Gastroesophageal sphincter (tissue), 4 donors: ENCODE data around the gene BLZF1. TPM values are rescaled to one million over a fixed set of nuclear protein-coding genes. Genes with fewer than 3 reads are reported as not detected.
"Not testable (repeated sequence)": the region's sequence is repeated elsewhere in the genome, so short reads cannot be mapped to it uniquely, and the experiment has no call there.

ENCODE experiments used
- ATAC-seq: fragments of 150-250 bp; one replicate; pipeline ENCODE4 v1.9.1; 2016; ENCODE audit warnings: mild to moderate bottlenecking, moderate library complexity
- H3K27ac ChIP-seq, 4 donors: fragments of 200-600 bp; sonication (generic) in 3 of 4; 1 replicate in 3 of 4; 2 replicates in 1 of 4; pipeline ENCODE4 v1.5.1; 2016 to 2019
- H3K27me3 ChIP-seq: fragments of 200-600 bp; sonication (generic); one replicate; pipeline ENCODE4 v1.5.1; 2019
- H3K36me3 ChIP-seq, 2 donors: fragments of 200-600 bp; sonication (generic); one replicate each; pipeline ENCODE4 v1.5.1; 2019; ENCODE audit warnings: control low read depth in 1 of 2
- H3K4me1 ChIP-seq, 3 donors: fragments of 200-600 bp; sonication (generic); 1 replicate in 2 of 3; 2 replicates in 1 of 3; pipeline ENCODE4 v1.5.1; 2016 to 2019; ENCODE audit warnings: control low read depth in 2 of 3
- H3K4me3 ChIP-seq, 2 donors: fragments of 200-600 bp; sonication (generic); one replicate each; pipeline ENCODE4 v1.5.1; 2019; ENCODE audit warnings: mild to moderate bottlenecking in 1 of 2, moderate library complexity in 1 of 2
- H3K9me3 ChIP-seq, 3 donors: fragments of 200-600 bp; sonication (generic); one replicate each; pipeline ENCODE4 v1.5.1; 2017 to 2019; ENCODE audit warnings: control low read depth in 2 of 3
- EP300 ChIP-seq: sonication (generic); formaldehyde crosslinking; IDR thresholded peaks from one replicate; pipeline ENCODE4 v1.6.1; 2017; ENCODE audit warnings: antibody characterized with exemption, mild to moderate bottlenecking
- POLR2A ChIP-seq, 2 donors: fragments of 450-650 bp; IDR thresholded peaks; one replicate each; pipeline ENCODE4 v1.6.1; 2017; ENCODE audit warnings: antibody characterized with exemption in 2 of 2, mild to moderate bottlenecking in 2 of 2, moderate library complexity in 1 of 2
- POLR2AphosphoS5 ChIP-seq: sonication (generic); formaldehyde crosslinking; IDR thresholded peaks from one replicate; pipeline ENCODE4 v1.6.1; 2017; ENCODE audit warnings: antibody characterized with exemption
- WGBS, 2 donors: methylation state at CpG; one replicate each; pipeline ENCODE4 v1.1.5; 2018; ENCODE audit warnings: low coverage in 1 of 2; 5-methylcytosine and 5-hydroxymethylcytosine counted together
- total RNA-seq, 4 donors: library from RNA; depleted of rRNA; stranded (reverse); fragments of >200 nt; gene quantifications; one replicate each; pipeline ENCODE4 v1.1.0, GENCODE V29; 2016
- TF ChIP-seq, protein P1 (sequence below), 4 experiments: fragments of 200-600 bp in 2 of 4; fragments of 450-650 bp in 2 of 4; sonication (generic) in 1 of 4; IDR thresholded peaks; one replicate each; pipeline ENCODE4 v1.5.1; 2017 to 2019; ENCODE audit warnings: antibody characterized with exemption in 4 of 4, mild to moderate bottlenecking in 2 of 4, moderate library complexity in 2 of 4

BLZF1 gene
- total RNA-seq, 4 donors from 2014 or later: 36.5 to 46.9 (median 37.3) TPM

DNA sequence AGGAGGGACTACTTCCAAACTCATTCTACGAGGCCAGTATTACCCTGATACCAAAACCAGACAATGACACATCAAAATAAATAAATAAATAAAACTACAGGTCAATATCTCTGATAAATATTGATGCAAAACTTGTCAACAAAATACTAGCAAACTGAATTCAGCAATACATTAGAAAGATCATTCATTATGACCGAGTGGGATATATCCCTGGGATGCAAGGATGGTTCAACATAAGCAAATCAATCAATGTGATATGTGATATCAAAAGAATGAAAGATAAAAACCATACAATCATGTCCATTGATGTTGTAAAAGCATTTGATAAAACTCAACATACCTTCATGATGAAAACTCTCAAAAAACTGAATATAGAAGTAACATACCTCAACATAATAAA, 37.1 kb upstream of the BLZF1 start:
- H3K36me3 ChIP-seq: peaks cover 0 to 5% of the 10 kb centered on the region in 2 donors
- no peaks in the 10 kb centered on the region for H3K9me3 ChIP-seq
- no peak overlapping the region for H3K27ac ChIP-seq
- no peaks in the 10 kb centered on the region for H3K4me1 ChIP-seq
- no peak for ATAC-seq
- TF ChIP-seq, protein P1, sequence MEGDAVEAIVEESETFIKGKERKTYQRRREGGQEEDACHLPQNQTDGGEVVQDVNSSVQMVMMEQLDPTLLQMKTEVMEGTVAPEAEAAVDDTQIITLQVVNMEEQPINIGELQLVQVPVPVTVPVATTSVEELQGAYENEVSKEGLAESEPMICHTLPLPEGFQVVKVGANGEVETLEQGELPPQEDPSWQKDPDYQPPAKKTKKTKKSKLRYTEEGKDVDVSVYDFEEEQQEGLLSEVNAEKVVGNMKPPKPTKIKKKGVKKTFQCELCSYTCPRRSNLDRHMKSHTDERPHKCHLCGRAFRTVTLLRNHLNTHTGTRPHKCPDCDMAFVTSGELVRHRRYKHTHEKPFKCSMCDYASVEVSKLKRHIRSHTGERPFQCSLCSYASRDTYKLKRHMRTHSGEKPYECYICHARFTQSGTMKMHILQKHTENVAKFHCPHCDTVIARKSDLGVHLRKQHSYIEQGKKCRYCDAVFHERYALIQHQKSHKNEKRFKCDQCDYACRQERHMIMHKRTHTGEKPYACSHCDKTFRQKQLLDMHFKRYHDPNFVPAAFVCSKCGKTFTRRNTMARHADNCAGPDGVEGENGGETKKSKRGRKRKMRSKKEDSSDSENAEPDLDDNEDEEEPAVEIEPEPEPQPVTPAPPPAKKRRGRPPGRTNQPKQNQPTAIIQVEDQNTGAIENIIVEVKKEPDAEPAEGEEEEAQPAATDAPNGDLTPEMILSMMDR (IDR thresholded peaks at IDR 0.05): no peak
- no peak for TF ChIP-seq POLR2A (IDR thresholded peaks at IDR 0.05)
- H3K27me3 ChIP-seq: no peaks in the 10 kb centered on the region
- 100% methylated on average over 2 of the region's 2 CpGs; no CpG with 5 or more reads in 1 of the 2 donors for WGBS, 2 donors
- H3K4me3 ChIP-seq: no peak overlapping the region

DNA sequence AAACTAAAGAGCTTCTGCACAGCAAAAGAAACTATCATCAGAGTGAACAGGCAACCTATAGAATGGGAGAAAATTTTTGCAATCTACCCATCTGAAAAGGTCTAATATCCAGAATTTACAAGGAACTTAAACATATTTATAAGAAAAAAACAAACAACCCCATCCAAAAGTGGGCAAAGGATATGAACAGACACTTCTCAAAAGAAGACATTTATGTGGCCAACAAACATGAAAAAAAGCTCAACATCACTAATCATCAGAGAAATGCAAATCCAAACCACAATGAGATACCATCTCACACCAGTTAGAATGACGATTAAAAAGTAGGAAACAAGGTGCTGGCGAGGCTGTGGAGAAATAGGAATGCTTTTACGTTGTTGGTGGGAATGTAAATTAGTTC, 33.3 kb upstream of the BLZF1 start:
- ATAC-seq, H3K36me3 ChIP-seq, H3K4me1 ChIP-seq, H3K27ac ChIP-seq, H3K4me3 ChIP-seq, H3K27me3 ChIP-seq, H3K9me3 ChIP-seq: not testable (repeated sequence)
- WGBS, 2 donors: 88 to 91% methylated on average over 1 to 3 of the region's 3 CpGs

DNA sequence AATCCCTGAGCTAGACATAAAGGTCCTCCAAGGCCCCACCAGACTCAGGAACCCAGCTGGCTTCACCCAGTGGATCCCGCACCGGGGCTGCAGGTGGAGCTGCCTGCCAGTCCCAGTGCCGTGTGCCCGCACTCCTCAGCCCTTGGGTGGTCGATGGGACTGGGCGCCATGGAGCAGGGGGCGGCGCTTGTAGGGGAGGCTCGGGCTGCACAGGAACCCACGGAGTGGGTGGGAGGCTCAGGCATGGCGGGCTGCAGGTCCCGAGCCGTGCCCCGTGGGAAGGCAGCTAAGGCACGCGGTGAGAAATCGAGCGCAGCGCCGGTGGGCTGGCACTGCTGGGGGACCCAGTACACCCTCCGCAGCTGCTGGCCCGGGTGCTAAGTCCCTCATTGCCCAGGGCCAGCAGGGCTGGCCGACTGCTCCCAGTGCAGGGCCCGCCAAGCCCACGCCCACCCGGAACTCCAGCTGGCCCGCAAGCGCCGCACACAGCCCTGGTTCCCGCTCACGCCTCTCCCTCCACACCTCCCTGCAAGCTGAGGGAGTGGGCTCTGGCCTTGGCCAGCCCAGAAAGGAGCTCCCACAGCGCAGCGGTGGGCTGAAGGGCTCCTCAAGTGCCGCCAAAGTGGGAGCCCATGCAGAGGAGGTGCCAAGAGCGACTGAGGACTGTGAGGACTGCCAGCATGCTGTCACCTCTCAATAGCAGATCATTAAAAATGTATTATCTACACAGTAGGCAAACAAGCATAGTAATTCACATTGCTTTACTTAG, 30.9 kb upstream of the BLZF1 start:
- not testable (repeated sequence) for H3K9me3 ChIP-seq, H3K4me1 ChIP-seq, H3K36me3 ChIP-seq, ATAC-seq, H3K27me3 ChIP-seq, H3K4me3 ChIP-seq, H3K27ac ChIP-seq
- WGBS, 2 donors: 67 to 92% methylated on average over 1 to 4 of the region's 35 CpGs

DNA sequence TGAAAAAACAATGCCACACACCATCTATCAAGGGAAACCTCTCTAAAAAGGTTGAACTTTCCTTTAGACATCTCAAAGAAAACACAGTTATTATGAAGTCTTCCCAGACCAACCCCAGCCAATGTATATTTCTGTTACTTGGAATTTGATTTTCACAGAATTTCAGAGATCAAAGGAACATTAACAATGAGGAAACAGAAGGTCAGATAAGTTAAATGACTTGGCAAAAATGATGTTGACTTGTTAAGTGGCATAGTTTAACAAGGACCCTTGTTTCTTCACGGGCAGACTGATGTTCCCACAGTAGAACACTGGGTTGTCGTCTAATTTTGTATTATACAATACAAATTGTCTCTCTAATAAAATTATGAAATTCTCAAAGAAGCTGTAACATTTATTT, 29.4 kb upstream of the BLZF1 start:
- H3K27me3 ChIP-seq: no peaks in the 10 kb centered on the region
- no peaks in the 10 kb centered on the region for H3K9me3 ChIP-seq
- WGBS, 2 donors: 70 to 79% methylated on average over 2 of the region's 2 CpGs
- no peak overlapping the region for H3K4me3 ChIP-seq
- peaks cover 0 to 5% of the 10 kb centered on the region in 2 donors for H3K36me3 ChIP-seq
- H3K4me1 ChIP-seq: no peaks in the 10 kb centered on the region
- H3K27ac ChIP-seq: no peak overlapping the region
- no peak for ATAC-seq
- TF ChIP-seq, protein P1 (IDR thresholded peaks at IDR 0.05): no peak
- no peak for TF ChIP-seq EP300
- TF ChIP-seq POLR2AphosphoS5: no peak
- no peak for TF ChIP-seq POLR2A (IDR thresholded peaks at IDR 0.05)

DNA sequence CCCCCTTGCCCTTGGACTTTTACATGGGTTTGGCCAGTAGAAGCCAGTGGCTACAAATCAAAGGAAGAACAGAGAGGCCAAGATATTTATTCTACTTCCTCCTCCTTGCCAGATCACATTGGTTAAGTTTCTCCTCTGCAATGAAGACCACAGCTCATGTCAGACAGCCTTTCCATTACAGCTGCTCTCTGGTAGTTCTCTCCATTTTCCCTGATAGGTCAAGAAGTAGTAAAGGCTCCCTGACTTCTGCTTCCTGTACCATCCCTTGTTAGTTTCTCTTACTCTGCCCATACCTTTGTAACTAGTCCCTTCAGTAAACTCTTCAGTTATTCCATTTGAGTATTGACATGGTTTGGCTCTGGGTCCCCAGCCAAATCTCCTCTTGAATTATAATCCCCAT, 28.2 kb upstream of the BLZF1 start:
- Histone ChIP-seq H3K36me3 (peaks cover 0 to 5% of the 10 kb centered on the region in 2 donors), H3K9me3 (no peaks in the 10 kb centered on the region), H3K4me1 (no peaks in the 10 kb centered on the region), H3K27ac (no peak overlapping the region), H3K27me3 (no peaks in the 10 kb centered on the region), H3K4me3 (no peak overlapping the region)
- no peak for ATAC-seq
- TF ChIP-seq POLR2AphosphoS5: no peak
- no peak for TF ChIP-seq POLR2A (IDR thresholded peaks at IDR 0.05)
- no peak for TF ChIP-seq EP300
- TF ChIP-seq, protein P1 (IDR thresholded peaks at IDR 0.05): no peak

DNA sequence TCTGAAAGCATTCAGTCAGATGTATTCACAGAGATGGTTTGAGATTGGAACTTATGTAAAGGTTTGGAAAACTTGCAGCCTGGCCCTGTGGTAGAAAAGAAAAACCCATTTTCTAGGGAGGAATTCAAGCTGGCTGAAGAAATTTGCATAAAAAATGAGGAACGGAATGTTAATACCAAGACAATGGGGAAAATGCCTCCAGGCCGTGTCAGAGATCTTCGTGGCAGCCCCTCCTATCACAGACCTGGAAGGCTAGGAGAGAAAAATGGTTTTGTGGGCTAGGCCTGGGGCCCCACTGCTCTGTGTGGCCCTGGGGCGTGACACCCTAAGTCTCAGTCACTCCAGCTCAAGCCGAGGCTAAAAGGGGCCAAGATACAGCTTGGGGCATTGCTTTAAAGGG, 27.1 kb upstream of the BLZF1 start:
- no peaks in the 10 kb centered on the region for H3K27me3 ChIP-seq
- WGBS, 2 donors: 92% methylated on average over 5 of the region's 5 CpGs; no CpG with 5 or more reads in 1 of the 2 donors
- H3K9me3 ChIP-seq: no peaks in the 10 kb centered on the region
- no peak for ATAC-seq
- no peak overlapping the region for H3K4me3 ChIP-seq
- H3K4me1 ChIP-seq: no peaks in the 10 kb centered on the region
- H3K27ac ChIP-seq: no peak overlapping the region
- H3K36me3 ChIP-seq: no peaks in the 10 kb centered on the region
- no peak for TF ChIP-seq EP300
- TF ChIP-seq, protein P1 (IDR thresholded peaks at IDR 0.05): no peak
- TF ChIP-seq POLR2A (IDR thresholded peaks at IDR 0.05): no peak
- no peak for TF ChIP-seq POLR2AphosphoS5

DNA sequence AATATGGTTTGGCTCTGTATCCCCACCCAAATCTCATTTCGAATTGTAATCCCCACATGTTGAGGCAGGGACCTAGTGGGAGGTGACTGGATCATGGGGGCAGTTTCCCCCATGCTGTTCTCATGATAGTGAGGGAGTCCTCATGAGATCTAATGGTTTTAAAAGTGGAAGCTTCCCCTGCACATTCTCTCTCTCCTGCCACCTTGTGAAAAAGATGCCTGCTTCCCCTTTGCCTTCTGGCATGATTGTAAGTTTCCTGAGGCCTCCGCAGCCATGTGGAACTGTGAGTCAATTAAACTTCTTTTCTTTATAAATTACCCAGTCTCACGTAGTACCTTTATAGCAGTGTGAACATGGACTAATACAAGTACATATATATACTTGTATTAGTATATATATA, 25.9 kb upstream of the BLZF1 start:
- H3K4me3 ChIP-seq, H3K27ac ChIP-seq, ATAC-seq, H3K27me3 ChIP-seq, H3K9me3 ChIP-seq, H3K4me1 ChIP-seq, H3K36me3 ChIP-seq: not testable (repeated sequence)
- 73 to 88% methylated on average over 3 of the region's 3 CpGs for WGBS, 2 donors
